HEK293T (cell line): ENCODE results near the gene PRPF39.
"Not testable (repeated sequence)": the region's sequence is repeated elsewhere in the genome, so short reads cannot be mapped to it uniquely, and the experiment has no call there.

Experiments
- CTCF ChIA-PET: fragments of 350-600 bp; formaldehyde crosslinking; extraction: SDS; loops from one replicate; lab custom pipeline; 2021; ENCODE audit warnings: antibody characterized with exemption, inconsistent platforms; lab: Yijun Ruan, JAX
- POLR2A ChIA-PET: fragments of 350-600 bp; formaldehyde crosslinking; extraction: SDS; loops from one replicate; lab custom pipeline; 2020; ENCODE audit warnings: antibody characterized with exemption, inconsistent platforms; lab: Yijun Ruan, JAX
- DNase-seq: peaks from one replicate; pipeline ENCODE4 v3.0.0; 2012; ENCODE audit warnings: mixed read lengths; ENCODE audit errors: extremely low spot score
- ARNT ChIP-seq: fragments of 450-650 bp; IDR thresholded peaks from 2 replicates; pipeline ENCODE4 v1.6.1; 2017; ENCODE audit warnings: mild to moderate bottlenecking
- BHLHE40 ChIP-seq: fragments of 450-650 bp; IDR thresholded peaks from 2 replicates; pipeline ENCODE4 v1.6.1; 2016; ENCODE audit warnings: mild to moderate bottlenecking, moderate library complexity, borderline replicate concordance
- CTBP1 ChIP-seq: fragments of 450-650 bp; IDR thresholded peaks from 2 replicates; pipeline ENCODE4 v1.6.1; 2016; ENCODE audit warnings: borderline replicate concordance
- ELF4 ChIP-seq: fragments of 450-650 bp; IDR thresholded peaks from 2 replicates; pipeline ENCODE4 v1.6.1; 2017; ENCODE audit warnings: antibody characterized with exemption
- FOXA1 ChIP-seq: fragments of 450-650 bp; IDR thresholded peaks from 2 replicates; pipeline ENCODE4 v1.6.1; 2016; ENCODE audit warnings: mild to moderate bottlenecking
- FOXK2 ChIP-seq: fragments of 450-650 bp; IDR thresholded peaks from 2 replicates; pipeline ENCODE4 v1.6.1; 2016; ENCODE audit warnings: mild to moderate bottlenecking
- FOXM1 ChIP-seq: fragments of 450-650 bp; IDR thresholded peaks from 2 replicates; pipeline ENCODE4 v1.6.1; 2017; ENCODE audit warnings: mild to moderate bottlenecking, borderline replicate concordance
- HDGF ChIP-seq: fragments of 450-650 bp; IDR thresholded peaks from 2 replicates; pipeline ENCODE4 v1.6.1; 2017; ENCODE audit warnings: antibody characterized with exemption, borderline replicate concordance
- L3MBTL2 ChIP-seq: fragments of 450-650 bp; conservative IDR thresholded peaks from 2 replicates; pipeline ENCODE4 v1.6.1; 2016; ENCODE audit warnings: mild to moderate bottlenecking
- LEF1 ChIP-seq: fragments of 450-650 bp; IDR thresholded peaks from 2 replicates; pipeline ENCODE4 v1.6.1; 2017; ENCODE audit warnings: mild to moderate bottlenecking, borderline replicate concordance
- NFRKB ChIP-seq: fragments of 450-650 bp; IDR thresholded peaks from 2 replicates; pipeline ENCODE4 v1.6.1; 2016; ENCODE audit warnings: mild to moderate bottlenecking, moderate library complexity
- SP1 ChIP-seq: fragments of 450-650 bp; IDR thresholded peaks from 2 replicates; pipeline ENCODE4 v1.6.1; 2017
- SUZ12 ChIP-seq: fragments of 450-650 bp; IDR thresholded peaks from 2 replicates; pipeline ENCODE4 v1.6.1; 2016; ENCODE audit warnings: mild to moderate bottlenecking
- TARDBP ChIP-seq: fragments of 450-650 bp; IDR thresholded peaks from 2 replicates; pipeline ENCODE4 v1.6.1; 2016
- ZNF384 ChIP-seq: fragments of 450-650 bp; IDR thresholded peaks from 2 replicates; pipeline ENCODE4 v1.6.1; 2016
- TF ChIP-seq, protein P1 (sequence below): fragments of 450-650 bp; IDR thresholded peaks from 2 replicates; pipeline ENCODE4 v1.6.1; 2016

The PRPF39 gene

DNA sequence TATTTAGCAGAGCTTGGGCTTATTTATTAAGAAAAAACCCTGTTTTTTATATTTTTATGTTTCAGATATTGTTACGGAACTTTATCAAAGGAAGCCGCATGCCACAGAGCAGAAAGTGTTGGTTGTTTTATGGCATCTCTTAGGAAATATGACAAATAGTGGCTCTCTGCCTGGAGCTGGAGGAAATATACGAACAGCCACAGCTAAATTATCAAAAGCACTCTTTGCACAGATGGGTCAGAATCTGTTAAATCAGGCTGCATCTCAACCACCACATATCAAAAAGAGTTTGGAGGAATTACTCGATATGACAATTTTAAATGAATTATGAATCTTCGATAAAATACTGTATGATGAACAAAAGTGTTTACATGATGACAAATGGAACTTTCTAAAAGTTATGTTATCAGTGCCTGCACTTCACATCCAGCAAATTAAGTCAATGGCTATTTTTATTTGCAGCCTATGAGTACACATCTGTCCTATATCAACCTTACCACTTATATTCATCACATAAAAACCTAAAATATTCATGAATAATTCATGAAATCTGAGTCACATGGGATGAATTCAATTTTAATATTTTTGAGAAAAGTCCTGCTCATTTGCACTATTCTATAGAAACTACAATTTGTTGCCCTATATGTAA, 10.6 kb upstream of the PRPF39 start:
- no peak for DNase-seq
- ChIA-PET POLR2A (interaction anchor here (1.0 kb wide), 1 partner anchor 11 kb away, joined by 4 read pairs; the partner anchor contains the start of gene PRPF39), CTCF (no interaction called here)
- TF ChIP-seq FOXA1: no peak

- CTCF ChIA-PET: no interaction called here
- TF ChIP-seq SUZ12: no peak
- TF ChIP-seq ELF4: no peak
- no peak for TF ChIP-seq ARNT
- TF ChIP-seq HDGF: no peak
- no peak for TF ChIP-seq FOXA1
- TF ChIP-seq ZNF384: no peak
- TF ChIP-seq TARDBP: no peak
- TF ChIP-seq, protein P1, sequence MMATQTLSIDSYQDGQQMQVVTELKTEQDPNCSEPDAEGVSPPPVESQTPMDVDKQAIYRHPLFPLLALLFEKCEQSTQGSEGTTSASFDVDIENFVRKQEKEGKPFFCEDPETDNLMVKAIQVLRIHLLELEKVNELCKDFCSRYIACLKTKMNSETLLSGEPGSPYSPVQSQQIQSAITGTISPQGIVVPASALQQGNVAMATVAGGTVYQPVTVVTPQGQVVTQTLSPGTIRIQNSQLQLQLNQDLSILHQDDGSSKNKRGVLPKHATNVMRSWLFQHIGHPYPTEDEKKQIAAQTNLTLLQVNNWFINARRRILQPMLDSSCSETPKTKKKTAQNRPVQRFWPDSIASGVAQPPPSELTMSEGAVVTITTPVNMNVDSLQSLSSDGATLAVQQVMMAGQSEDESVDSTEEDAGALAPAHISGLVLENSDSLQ: no peak
- no peak for TF ChIP-seq NFRKB
- no peak for TF ChIP-seq SP1
- no peak for TF ChIP-seq BHLHE40
- TF ChIP-seq CTBP1: no peak
- no peak for TF ChIP-seq LEF1
- no peak for TF ChIP-seq L3MBTL2
- no peak for TF ChIP-seq FOXM1
- TF ChIP-seq FOXK2: no peak
- POLR2A ChIA-PET: no interaction called here
- no peak for DNase-seq
Measured at GRCh38 chr14:45078323-45078722, 5.6 kb upstream of the PRPF39 start.

DNA sequence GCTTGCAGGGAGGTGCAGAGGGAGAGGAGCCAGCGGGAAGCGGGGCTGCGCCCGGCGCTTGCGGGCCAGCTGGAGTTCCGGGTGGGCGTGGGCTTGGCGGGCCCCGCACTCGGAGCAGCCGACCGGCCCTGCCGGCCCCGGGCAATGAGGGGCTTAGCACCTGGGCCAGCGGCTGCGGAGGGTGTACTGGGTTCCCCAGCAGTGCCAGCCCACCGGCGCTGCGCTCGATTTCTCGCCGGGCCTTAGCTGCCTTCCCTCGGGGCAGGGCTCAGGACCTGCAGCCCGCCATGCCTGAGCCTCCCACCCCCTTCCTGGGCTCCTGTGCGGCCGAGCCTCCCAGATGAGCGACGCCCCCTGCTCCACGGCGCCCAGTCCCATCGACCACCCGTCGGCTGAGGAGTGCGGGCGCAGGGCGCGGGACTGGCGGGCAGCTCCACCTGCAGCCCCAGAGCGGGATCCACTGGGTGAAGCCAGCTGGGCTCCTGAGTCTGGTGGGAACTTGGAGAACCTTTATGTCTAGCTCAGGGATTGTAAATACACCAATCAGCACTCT, 3.4 kb upstream of the PRPF39 start:
- POLR2A ChIA-PET, DNase-seq: not testable (repeated sequence)

GRCh38 chr14:45081096-45081495, 2.8 kb upstream of the PRPF39 start:
- POLR2A ChIA-PET, DNase-seq, CTCF ChIA-PET: not testable (repeated sequence)

More for the DNA sequence above, 3.4 kb upstream of the PRPF39 start:
- CTCF ChIA-PET: not testable (repeated sequence)

DNA sequence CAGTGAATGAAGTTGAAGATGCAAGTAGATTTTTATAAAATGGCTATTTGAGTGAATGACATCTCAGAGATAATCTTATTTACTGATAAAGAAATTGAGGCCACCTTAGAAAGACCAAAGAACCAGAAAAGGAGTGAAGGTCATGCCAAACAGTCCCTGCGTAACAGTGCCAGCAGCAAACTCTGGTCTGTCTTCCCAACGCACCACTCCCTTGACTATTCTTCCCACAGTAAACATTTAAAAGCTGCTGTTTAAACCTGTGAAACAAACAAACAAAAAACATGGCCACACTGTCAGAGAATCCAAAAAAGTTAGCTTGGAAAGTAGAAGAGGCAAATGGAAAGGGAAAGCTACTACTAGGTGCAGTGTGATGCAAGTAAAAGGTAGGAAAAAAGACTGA, 1.5 kb upstream of the PRPF39 start:
- ChIA-PET POLR2A (no interaction called here), CTCF (no interaction called here)
- DNase-seq: no peak
- TF ChIP-seq ARNT (no peak), LEF1 (no peak), L3MBTL2 (no peak)

DNA sequence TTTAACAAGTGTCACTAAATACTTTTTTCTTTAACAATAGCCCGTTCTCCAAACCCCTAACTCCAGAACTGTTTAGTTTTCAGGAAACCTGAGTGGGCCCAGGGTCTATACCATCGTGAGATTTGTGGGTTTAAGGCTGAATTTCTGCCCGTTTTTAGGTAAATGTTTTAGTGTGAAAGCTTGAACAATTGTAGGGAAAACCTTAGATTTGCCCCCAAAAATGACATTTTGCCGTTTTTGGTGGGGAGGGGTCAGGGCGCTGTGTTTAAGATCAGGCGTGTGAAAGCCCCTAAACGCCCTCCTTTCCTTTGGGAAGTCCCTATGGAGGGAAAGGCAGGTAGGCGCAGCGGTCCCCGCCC, 320 bp upstream of the PRPF39 start:
- TF ChIP-seq ARNT (no peak), SP1 (no peak)
- DNase-seq: no peak
- ChIA-PET POLR2A (interaction anchor here (1.0 to 3.1 kb wide), 5 partner anchors 10 to 171 kb away, joined by 3 to 21 read pairs (median 7); partner anchors contain the start of genes FANCM, FKBP3, KLHL28 and TOGARAM1), CTCF (no interaction called here)

- TF ChIP-seq, protein P1: peak; percentile 84
- no peak for TF ChIP-seq LEF1
- DNase-seq: no peak
- CTCF ChIA-PET: no interaction called here
- POLR2A ChIA-PET: interaction anchor here (1.0 to 3.1 kb wide), 7 partner anchors 9 to 172 kb away, joined by 3 to 21 read pairs (median 6); partner anchors contain the start of genes FANCM, FKBP3, KLHL28 and TOGARAM1
Measured at GRCh38 chr14:45084946-45085346, 1.0 kb downstream of the PRPF39 start.

- TF ChIP-seq ARNT: no peak
- TF ChIP-seq CTBP1: no peak
- no peak for TF ChIP-seq FOXM1
- TF ChIP-seq FOXA1: no peak
- no peak for DNase-seq
- ChIA-PET POLR2A (no interaction called here), CTCF (no interaction called here)
Measured at GRCh38 chr14:45089813-45090212, 5.9 kb downstream of the PRPF39 start.

GRCh38 chr14:45091710-45092109, 7.8 kb downstream of the PRPF39 start:
- ChIA-PET POLR2A (interaction anchor here (1.4 kb wide), 1 partner anchor 130 kb away, joined by 3 read pairs; the partner anchor contains the start of genes KLHL28 and TOGARAM1), CTCF (interaction anchor here (0.6 kb wide), 1 partner anchor 13 kb away, joined by 7 read pairs; no protein-coding TSS in a partner anchor)
- no peak for TF ChIP-seq NFRKB
- TF ChIP-seq FOXA1: no peak
- TF ChIP-seq LEF1: no peak
- no peak for TF ChIP-seq ELF4
- no peak for TF ChIP-seq ZNF384
- no peak for TF ChIP-seq FOXM1
- TF ChIP-seq BHLHE40: no peak
- TF ChIP-seq, protein P1: no peak
- no peak for TF ChIP-seq L3MBTL2
- TF ChIP-seq TARDBP: no peak
- no peak for TF ChIP-seq FOXK2
- TF ChIP-seq SP1: no peak
- TF ChIP-seq CTBP1: no peak
- no peak for TF ChIP-seq HDGF
- no peak for TF ChIP-seq ARNT
- TF ChIP-seq SUZ12: no peak
- DNase-seq: no peak
